Measurements from ENCODE around the gene NLRC4. TPM values are rescaled to one million over a fixed set of nuclear protein-coding genes. Genes with fewer than 3 reads are reported as not detected.

The NLRC4 gene
- total RNA-seq, 1 donor from 2014 or later, result not detected

DNA sequence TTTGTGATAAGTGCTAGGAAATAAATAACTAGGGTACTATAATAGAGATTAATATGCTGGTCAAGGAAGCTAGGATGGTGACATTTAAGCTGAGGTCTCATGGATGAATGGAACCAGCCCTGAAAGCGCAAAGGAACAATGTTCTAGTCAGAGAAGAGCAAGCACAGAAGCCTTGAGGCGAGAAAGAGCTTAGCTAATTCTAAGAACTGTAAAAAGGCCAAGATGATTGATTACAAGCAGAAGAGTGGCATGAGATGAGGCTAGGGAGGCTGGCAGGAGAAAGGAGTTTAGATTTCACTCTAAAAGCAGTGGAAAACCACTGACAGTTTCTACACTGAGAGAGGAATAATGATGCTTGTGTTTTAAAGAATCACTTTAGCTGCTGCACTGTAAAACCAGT, 9.6 kb upstream of the NLRC4 start:
- no peak overlapping the region for H3K27ac Mint-ChIP-seq
- no peaks in the 10 kb centered on the region for H3K9me3 Mint-ChIP-seq
- H3K4me3 Mint-ChIP-seq, result no peak overlapping the region
- no peaks in the 10 kb centered on the region for H3K36me3 Mint-ChIP-seq
- TF ChIP-seq, protein P1, sequence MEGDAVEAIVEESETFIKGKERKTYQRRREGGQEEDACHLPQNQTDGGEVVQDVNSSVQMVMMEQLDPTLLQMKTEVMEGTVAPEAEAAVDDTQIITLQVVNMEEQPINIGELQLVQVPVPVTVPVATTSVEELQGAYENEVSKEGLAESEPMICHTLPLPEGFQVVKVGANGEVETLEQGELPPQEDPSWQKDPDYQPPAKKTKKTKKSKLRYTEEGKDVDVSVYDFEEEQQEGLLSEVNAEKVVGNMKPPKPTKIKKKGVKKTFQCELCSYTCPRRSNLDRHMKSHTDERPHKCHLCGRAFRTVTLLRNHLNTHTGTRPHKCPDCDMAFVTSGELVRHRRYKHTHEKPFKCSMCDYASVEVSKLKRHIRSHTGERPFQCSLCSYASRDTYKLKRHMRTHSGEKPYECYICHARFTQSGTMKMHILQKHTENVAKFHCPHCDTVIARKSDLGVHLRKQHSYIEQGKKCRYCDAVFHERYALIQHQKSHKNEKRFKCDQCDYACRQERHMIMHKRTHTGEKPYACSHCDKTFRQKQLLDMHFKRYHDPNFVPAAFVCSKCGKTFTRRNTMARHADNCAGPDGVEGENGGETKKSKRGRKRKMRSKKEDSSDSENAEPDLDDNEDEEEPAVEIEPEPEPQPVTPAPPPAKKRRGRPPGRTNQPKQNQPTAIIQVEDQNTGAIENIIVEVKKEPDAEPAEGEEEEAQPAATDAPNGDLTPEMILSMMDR (conservative IDR thresholded peaks at IDR 0.05), result no peak
- DNase-seq (ENCODE audit: extremely low spot score, unreplicated experiment), result no peak
- peaks cover 4% of the 10 kb centered on the region for H3K4me1 Mint-ChIP-seq (ENCODE audit: unreplicated experiment)
- H3K27me3 Mint-ChIP-seq, result peaks cover 8% of the 10 kb centered on the region

DNA sequence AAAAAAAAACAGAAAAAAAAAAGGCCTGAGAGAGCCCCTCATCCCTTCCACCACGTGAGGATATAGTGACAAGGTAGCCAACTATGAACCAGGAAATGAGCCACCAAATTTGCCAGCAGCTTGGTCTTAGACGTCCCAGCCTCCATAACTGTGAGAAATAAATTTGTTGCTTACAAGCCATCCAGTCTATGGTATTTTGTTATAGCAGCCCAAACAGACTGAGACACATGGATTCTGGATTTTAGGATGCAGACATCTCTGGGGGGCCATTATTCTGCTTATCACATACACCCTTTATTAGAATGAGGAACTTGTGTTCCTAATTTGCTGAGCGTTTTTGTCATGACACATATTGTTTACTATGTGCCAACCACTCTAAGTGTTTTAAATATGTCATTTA, 7.6 kb upstream of the NLRC4 start:
- H3K36me3 Mint-ChIP-seq, result no peaks in the 10 kb centered on the region

DNA sequence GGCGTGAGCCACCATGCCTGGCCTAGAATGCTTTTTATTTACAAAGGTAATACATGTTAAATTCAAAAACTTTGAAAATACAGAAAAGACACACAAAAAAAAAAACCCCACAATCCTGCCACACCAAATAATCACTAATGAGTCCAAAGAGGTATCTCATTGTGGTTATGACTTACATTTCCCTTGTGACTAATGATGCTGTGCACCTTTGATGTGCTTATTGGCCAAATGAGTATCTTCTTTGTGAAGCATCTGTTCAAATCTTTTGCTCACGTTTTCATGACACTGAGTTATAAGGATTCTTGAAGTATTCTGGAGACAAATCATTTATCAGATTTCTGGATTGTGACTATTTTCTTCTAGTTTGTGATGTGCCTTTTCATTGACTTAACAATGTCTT, 6.4 kb upstream of the NLRC4 start:
- Mint-ChIP-seq H3K4me1 (ENCODE audit: unreplicated experiment) (no peaks in the 10 kb centered on the region), H3K27me3 (peaks cover 10% of the 10 kb centered on the region), H3K27ac (no peak overlapping the region)

More for the DNA sequence above, 7.6 kb upstream of the NLRC4 start:
- no peak overlapping the region for H3K27ac Mint-ChIP-seq
- H3K9me3 Mint-ChIP-seq, result no peaks in the 10 kb centered on the region
- H3K4me3 Mint-ChIP-seq, result no peak overlapping the region
- DNase-seq (ENCODE audit: extremely low spot score, unreplicated experiment), result no peak
- TF ChIP-seq, protein P1 (conservative IDR thresholded peaks at IDR 0.05), result no peak
- peaks cover 8% of the 10 kb centered on the region for H3K27me3 Mint-ChIP-seq
- H3K4me1 Mint-ChIP-seq (ENCODE audit: unreplicated experiment), result no peaks in the 10 kb centered on the region

DNA sequence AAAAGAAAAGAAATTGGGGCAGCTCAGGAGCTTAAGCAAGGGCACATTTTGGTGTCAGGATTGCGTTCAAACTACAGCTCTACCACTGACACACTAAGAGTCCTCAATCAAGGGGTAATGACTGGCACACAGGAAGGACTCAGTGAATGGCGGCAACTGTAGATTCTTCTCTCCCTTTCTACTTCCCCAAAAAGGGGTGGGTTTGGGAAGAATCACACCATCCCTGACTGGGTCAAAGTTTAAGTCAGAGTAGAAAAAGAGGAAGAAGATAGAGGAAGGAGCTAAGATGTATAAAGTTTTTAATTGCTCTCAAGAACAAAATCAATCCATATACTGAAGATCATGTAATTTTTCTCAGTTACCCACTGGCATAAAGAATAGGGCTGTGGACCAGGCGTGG, 2.6 kb downstream of the NLRC4 start:
- Mint-ChIP-seq H3K4me1 (ENCODE audit: unreplicated experiment) (no peaks in the 10 kb centered on the region), H3K27me3 (peaks cover 8% of the 10 kb centered on the region), H3K9me3 (no peaks in the 10 kb centered on the region), H3K27ac (no peak overlapping the region), H3K4me3 (no peak overlapping the region), H3K36me3 (no peaks in the 10 kb centered on the region)
- DNase-seq (ENCODE audit: extremely low spot score, unreplicated experiment), result no peak
- TF ChIP-seq, protein P1 (conservative IDR thresholded peaks at IDR 0.05), result no peak

More for the DNA sequence above, 6.4 kb upstream of the NLRC4 start:
- TF ChIP-seq, protein P1 (conservative IDR thresholded peaks at IDR 0.05), result no peak
- Mint-ChIP-seq H3K9me3 (no peaks in the 10 kb centered on the region), H3K36me3 (no peaks in the 10 kb centered on the region), H3K4me3 (no peak overlapping the region)
- DNase-seq (ENCODE audit: extremely low spot score, unreplicated experiment), result no peak

DNA sequence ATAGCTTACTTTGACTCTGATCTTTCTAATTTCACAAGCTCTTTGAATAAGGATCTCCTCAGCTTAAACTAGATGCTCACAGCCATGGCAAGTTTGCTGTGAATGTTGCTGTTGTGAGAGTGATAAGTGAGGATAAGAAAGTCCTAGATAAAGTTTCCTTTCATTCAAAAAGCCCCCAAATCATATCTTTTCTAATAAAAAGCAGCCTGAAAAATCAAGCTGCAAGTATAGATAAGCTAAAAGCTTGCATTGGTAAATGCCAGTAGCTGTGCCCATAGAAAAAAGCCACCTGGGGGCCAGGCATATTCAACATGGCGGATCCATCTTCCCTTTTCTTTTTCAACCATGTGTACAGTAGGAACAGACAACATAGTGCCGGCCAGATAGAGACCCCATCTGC, 4.3 kb downstream of the NLRC4 start:
- Mint-ChIP-seq H3K4me1 (ENCODE audit: unreplicated experiment) (no peaks in the 10 kb centered on the region), H3K4me3 (no peak overlapping the region), H3K9me3 (no peaks in the 10 kb centered on the region), H3K36me3 (no peaks in the 10 kb centered on the region), H3K27me3 (peaks cover 8% of the 10 kb centered on the region), H3K27ac (no peak overlapping the region)
- DNase-seq (ENCODE audit: extremely low spot score, unreplicated experiment), result no peak
- TF ChIP-seq, protein P1 (conservative IDR thresholded peaks at IDR 0.05), result no peak

DNA sequence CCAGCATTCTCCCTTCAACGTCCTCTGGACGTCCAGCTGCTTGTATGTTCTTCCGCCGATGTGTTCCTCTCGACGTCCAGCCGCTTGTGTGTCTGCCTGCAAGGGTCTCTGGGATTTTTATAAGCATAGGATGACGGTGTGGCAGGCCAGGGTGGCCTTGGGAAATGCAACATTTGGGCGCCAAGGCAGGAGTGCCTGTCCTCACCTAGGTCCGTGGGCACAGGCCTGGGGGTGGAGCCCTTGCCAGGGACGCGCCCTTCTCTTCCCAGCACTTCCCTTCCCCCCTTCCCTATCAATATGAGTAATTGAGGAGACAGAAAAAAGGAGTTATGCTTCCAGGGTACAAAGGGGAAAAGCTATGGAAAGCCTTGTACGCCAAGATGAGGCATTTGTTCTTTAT, 6.4 kb downstream of the NLRC4 start:
- no peaks in the 10 kb centered on the region for H3K36me3 Mint-ChIP-seq
- TF ChIP-seq, protein P1 (conservative IDR thresholded peaks at IDR 0.05), result no peak
- no peak overlapping the region for H3K27ac Mint-ChIP-seq
- no peak overlapping the region for H3K4me3 Mint-ChIP-seq
- DNase-seq (ENCODE audit: extremely low spot score, unreplicated experiment), result no peak
- H3K9me3 Mint-ChIP-seq, result no peaks in the 10 kb centered on the region
- H3K27me3 Mint-ChIP-seq, result peaks cover 2% of the 10 kb centered on the region
- no peaks in the 10 kb centered on the region for H3K4me1 Mint-ChIP-seq (ENCODE audit: unreplicated experiment)
